ENCODE measurements around the gene KRT6B. TPM values are rescaled to one million over a fixed set of nuclear protein-coding genes. Genes with fewer than 3 reads are reported as not detected.

Gene KRT6B
- total and polyA plus RNA-seq, 9 of the 15 experiments (the other 6 are each of a cell fraction or from before 2014, with no cell fraction given), result not detected

GRCh38 chr12:52403561-52403960 lies 48.4 kb downstream of the KRT6B start:
- POLR2A ChIA-PET, result interaction anchor here (0.9 kb wide), 1 partner anchor 548 kb away, joined by 3 read pairs; no protein-coding TSS in a partner anchor
- no peaks in the 10 kb centered on the region for H3K79me2 ChIP-seq (ENCODE audit: control insufficient read depth, insufficient read depth, low read length)
- H3K4me1 ChIP-seq (replicated peaks in 1 of 2; ENCODE audit: control insufficient read depth in 2 of 2, insufficient read depth in 2 of 2, low read length in 2 of 2), result no peaks in the 10 kb centered on the region
- no peaks in the 10 kb centered on the region for H3K9me3 ChIP-seq (replicated peaks; ENCODE audit: control insufficient read depth, insufficient read depth, low read depth, low read length)
- no peak overlapping the region for H3K4me2 ChIP-seq (ENCODE audit: insufficient read depth, low read length)
- H3K27me3 ChIP-seq (ENCODE audit: control insufficient read depth in 2 of 2, insufficient read depth in 2 of 2, low read length in 2 of 2), result peaks cover 0 to 77% of the 10 kb centered on the region in 2 experiments; a peak in 4 of 5 replicates
- no peaks in the 10 kb centered on the region for H3K36me3 ChIP-seq (ENCODE audit: control insufficient read depth, insufficient read depth, low read length)
- TF ChIP-seq ZNF197 (CRISPR knock-in tag; IDR thresholded peaks at IDR 0.05; ENCODE audit: low read depth) (no peak), ZNF551 (CRISPR knock-in tag; IDR thresholded peaks at IDR 0.05) (no peak), NCOR1 (IDR thresholded peaks at IDR 0.05) (no peak), ZNF76 (CRISPR knock-in tag; IDR thresholded peaks at IDR 0.05; ENCODE audit: borderline replicate concordance) (no peak), ZEB2 (IDR thresholded peaks at IDR 0.05) (no peak), EWSR1 (IDR thresholded peaks at IDR 0.05; ENCODE audit: borderline replicate concordance, low read depth, partially characterized antibody) (no peak), ZNF589 (CRISPR knock-in tag; IDR thresholded peaks at IDR 0.05; ENCODE audit: low read depth) (no peak), POLR2A (conservative IDR thresholded peaks at IDR 0.05) (no peak), YBX1 (IDR thresholded peaks at IDR 0.05) (no peak), TBP (optimal IDR thresholded peaks at IDR 0.05; ENCODE audit: low read depth, low read length) (no peak), RBM14 (IDR thresholded peaks at IDR 0.05; ENCODE audit: borderline replicate concordance, insufficient read depth, low read depth, low read length) (no peak), ATF1 (CRISPR knock-in tag; IDR thresholded peaks at IDR 0.05) (no peak), ATF1 (tag; IDR thresholded peaks at IDR 0.05) (no peak), NEUROD1 (IDR thresholded peaks at IDR 0.05; ENCODE audit: borderline replicate concordance, low read depth, low read length, partially characterized antibody) (no peak), TRIM28 (IDR thresholded peaks at IDR 0.05) (no peak), HDAC6 (IDR thresholded peaks at IDR 0.05; ENCODE audit: low read depth, low read length) (no peak), ZNF174 (CRISPR knock-in tag; IDR thresholded peaks at IDR 0.05) (no peak), MLLT1 (IDR thresholded peaks at IDR 0.05) (no peak), RBFOX2 (IDR thresholded peaks at IDR 0.05; ENCODE audit: low read depth, low read length) (no peak)
- CTCF ChIA-PET (ENCODE audit: low intra/inter-chr PET ratio), result no interaction called here
- no peak overlapping the region for H3K27ac ChIP-seq (ENCODE audit: extremely low read depth, low read depth, low read length)
- no peaks in the 10 kb centered on the region for H4K20me1 ChIP-seq (replicated peaks; ENCODE audit: control insufficient read depth, insufficient read depth, low read length)
- FAIRE-seq (no peak), ATAC-seq (no peak), DNase-seq (ENCODE audit: extremely low read depth in 1 of 4, low spot score in 3 of 4) (no peak)
- no TSS peak for BruUV-seq (replicated peaks)
- no peak overlapping the region for H3K9ac ChIP-seq (ENCODE audit: insufficient read depth in 1 of 2, low read depth in 2 of 2, low read length in 2 of 2)
- in situ Hi-C loops (cut with MboI), result no loop called here
- H2AFZ ChIP-seq (ENCODE audit: low read depth, low read length), result no peak overlapping the region
- no peak overlapping the region for H3K4me3 ChIP-seq
- intact Hi-C loops (cut with micrococcal nuclease), result no loop called here
- H3K9me1 ChIP-seq (ENCODE audit: control insufficient read depth, insufficient read depth, low read length), result no peaks in the 10 kb centered on the region
- WGBS (ENCODE audit: insufficient coverage, low coverage, missing lambda C conversion rate), result 0% methylated on average over 9 of the region's 9 CpGs
